22Rv1 (cell line): ENCODE results near the gene TMEM247.

Experiments used
- H3K27ac ChIP-seq: fragments of 450-650 bp; 2 replicates; pipeline ENCODE4 v1.5.1; 2017
- CTCF ChIP-seq: fragments of 450-650 bp; IDR thresholded peaks from 2 replicates; pipeline ENCODE4 v1.5.1; 2017; ENCODE audit warnings: mild to moderate bottlenecking
- ZFX ChIP-seq: fragments of 450-650 bp; IDR thresholded peaks from 2 replicates; pipeline ENCODE4 v1.6.1; 2017; ENCODE audit warnings: antibody characterized with exemption, borderline replicate concordance

Gene TMEM247

GRCh38 chr2:46479265-46479664 is at the start of gene TMEM247:
Gene TMEM247 (plus strand): TSS chr2:46479565.
- no peak within 1 kb of the TSS for H3K27ac ChIP-seq
- TF ChIP-seq CTCF (no peak), ZFX (no peak)

GRCh38 chr2:46430413-46430812 is 49.0 kb upstream of the TMEM247 start:
- no peak overlapping the region for H3K27ac ChIP-seq
- TF ChIP-seq ZFX (no peak), CTCF (no peak)

- TF ChIP-seq ZFX (no peak), CTCF (no peak)
- H3K27ac ChIP-seq: no peak overlapping the region
Measured at GRCh38 chr2:46430992-46431391, 48.4 kb upstream of the TMEM247 start.

GRCh38 chr2:46431481-46432235 is 47.7 kb upstream of the TMEM247 start:
- no peak for TF ChIP-seq ZFX
- no peak for TF ChIP-seq CTCF
- no peak overlapping the region for H3K27ac ChIP-seq

GRCh38 chr2:46434851-46435273 is 44.5 kb upstream of the TMEM247 start:
- H3K27ac ChIP-seq: no peak overlapping the region
- TF ChIP-seq ZFX (no peak), CTCF (no peak)

- H3K27ac ChIP-seq: no peak overlapping the region
- TF ChIP-seq CTCF: no peak
- TF ChIP-seq ZFX: no peak
Measured at GRCh38 chr2:46435353-46435752, 44.0 kb upstream of the TMEM247 start.

GRCh38 chr2:46435796-46436360 is 43.5 kb upstream of the TMEM247 start:
- TF ChIP-seq ZFX: no peak
- no peak for TF ChIP-seq CTCF
- H3K27ac ChIP-seq: no peak overlapping the region
